SK-N-MC (cell line): ENCODE results near the gene PCYT2.

ENCODE experiments used
- DNase-seq: peaks from one replicate; pipeline ENCODE4 v3.0.0-alpha.2; 2011; ENCODE audit warnings: low read depth, low spot score
- H3K27ac ChIP-seq: fragments of 200-600 bp; sonication (generic); 2 replicates; pipeline ENCODE4 v1.5.1; 2016; ENCODE audit warnings: mixed run types
- H3K36me3 ChIP-seq: fragments of 200-600 bp; sonication (generic); 2 replicates; pipeline ENCODE4 v1.6.1; 2017; ENCODE audit warnings: antibody characterized with exemption, low read length, mixed read lengths; ENCODE audit not compliant: insufficient read depth
- H3K4me3 ChIP-seq: fragments of 200-600 bp; sonication (generic); 2 replicates; pipeline ENCODE4 v1.5.1; 2016
- H3K9ac ChIP-seq: fragments of 200-600 bp; sonication (generic); 2 replicates; pipeline ENCODE4 v1.8.0; 2017; ENCODE audit warnings: mixed run types, mixed read lengths; ENCODE audit not compliant: insufficient read length
- H3K9me3 ChIP-seq: fragments of 200-600 bp; sonication (generic); 2 replicates; pipeline ENCODE4 v1.6.1; 2017; ENCODE audit warnings: low read depth, mild to moderate bottlenecking, antibody characterized with exemption, low read length, moderate library complexity, mixed read lengths
- EZH2 ChIP-seq: fragments of 200-600 bp; sonication (generic); IDR thresholded peaks from one replicate; pipeline ENCODE4 v1.6.1; 2017; ENCODE audit warnings: antibody characterized with exemption
- FOXP2 ChIP-seq: optimal IDR thresholded peaks from 2 replicates; pipeline ENCODE3; 2011; ENCODE audit warnings: mild to moderate bottlenecking, moderate library complexity; ENCODE audit not compliant: insufficient read depth; ENCODE audit errors: extremely low read length, control extremely low read depth
- POLR2AphosphoS5 ChIP-seq: IDR thresholded peaks from 2 replicates; pipeline ENCODE4 v1.6.1; 2012; ENCODE audit warnings: mild to moderate bottlenecking, low read depth, low read length, borderline replicate concordance

The PCYT2 gene

DNA sequence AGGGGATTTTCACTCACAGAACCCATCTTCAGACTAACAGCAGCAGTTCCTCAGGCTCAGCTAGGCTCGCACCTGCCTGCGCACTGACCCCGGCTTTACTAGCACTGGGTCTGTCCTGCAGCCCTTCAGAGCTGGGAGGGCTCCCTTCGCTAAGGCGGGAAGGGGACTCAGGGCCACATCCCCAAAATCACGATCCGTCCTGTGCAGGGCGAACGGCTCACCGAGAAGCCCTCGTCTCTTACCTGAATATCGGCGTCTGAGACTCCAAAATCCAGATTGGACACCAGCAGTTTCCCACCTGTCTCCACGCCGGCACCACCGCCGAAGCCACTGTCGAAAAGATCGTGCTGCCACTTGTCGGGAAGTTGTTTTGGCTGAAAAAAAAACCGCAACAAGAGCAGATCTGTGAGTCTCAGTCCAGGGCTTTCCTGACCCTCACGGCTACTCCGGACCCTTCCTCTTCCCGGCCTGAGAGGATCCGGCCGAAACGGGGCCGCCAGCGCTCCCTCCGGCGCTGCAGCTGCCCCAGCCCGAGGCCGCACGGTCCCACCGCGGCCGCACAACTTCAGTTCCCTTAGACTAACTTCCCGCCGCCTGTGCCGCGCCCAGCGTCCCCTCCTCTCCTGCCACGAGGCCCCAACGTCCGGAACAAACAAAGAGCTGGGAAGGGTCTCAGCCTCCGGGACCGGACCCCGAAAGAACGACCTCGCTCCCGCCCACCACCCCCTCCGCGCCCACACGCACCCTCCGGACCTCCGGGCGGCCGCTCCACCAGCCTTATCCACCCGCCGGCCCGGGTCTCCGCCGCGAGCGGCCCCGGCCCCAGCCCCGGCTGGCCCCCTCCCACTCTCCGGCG, 20.5 kb downstream of the PCYT2 start:
- Histone ChIP-seq H3K27ac (peak overlapping the region; percentile 85), H3K36me3 (peaks cover 58% of the 10 kb centered on the region), H3K9me3 (no peaks in the 10 kb centered on the region), H3K9ac (peak overlapping the region; percentile 93), H3K4me3 (peak overlapping the region; percentile 80)
- no peak for DNase-seq
- TF ChIP-seq EZH2 (no peak), FOXP2 (no peak), POLR2AphosphoS5 (no peak)

DNA sequence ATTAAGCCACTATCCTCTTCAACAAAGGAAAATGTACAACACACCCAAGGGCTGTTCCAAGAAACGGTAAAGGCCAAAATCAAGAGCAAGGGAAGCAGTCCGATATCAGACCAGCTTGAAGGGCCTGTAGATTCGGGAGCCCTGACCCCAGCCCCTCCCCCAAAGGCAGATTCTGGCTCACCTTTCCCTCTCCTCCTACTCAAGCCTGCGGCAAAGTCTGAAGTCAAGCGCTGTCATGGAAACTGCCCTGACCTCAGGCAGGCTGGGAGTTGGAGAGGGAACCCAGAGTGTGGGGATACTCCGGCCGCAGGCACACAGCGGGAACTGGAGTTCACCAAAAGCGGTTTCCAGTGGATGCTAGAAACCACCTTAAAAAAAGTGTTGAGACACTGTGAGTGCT, 21.6 kb downstream of the PCYT2 start:
- H3K27ac ChIP-seq = peak overlapping the region; percentile 85; the same call in 1 of the 2 replicates
- H3K9ac ChIP-seq = peak overlapping the region; percentile 93
- DNase-seq = no peak
- TF ChIP-seq EZH2 (no peak), POLR2AphosphoS5 (no peak), FOXP2 (no peak)
- peak overlapping the region; percentile 80 for H3K4me3 ChIP-seq
- no peaks in the 10 kb centered on the region for H3K9me3 ChIP-seq
- peaks cover 63% of the 10 kb centered on the region for H3K36me3 ChIP-seq

- H3K9ac ChIP-seq = no peak overlapping the region
- no peak for DNase-seq
- H3K4me3 ChIP-seq = no peak overlapping the region
- H3K27ac ChIP-seq = no peak overlapping the region
- H3K9me3 ChIP-seq = no peaks in the 10 kb centered on the region
- TF ChIP-seq POLR2AphosphoS5 = no peak
- no peak for TF ChIP-seq EZH2
- TF ChIP-seq FOXP2 = no peak
- H3K36me3 ChIP-seq = peaks cover 65% of the 10 kb centered on the region
These were observed 22.1 kb downstream of the PCYT2 start for GRCh38 chr17:81888988-81889595.

DNA sequence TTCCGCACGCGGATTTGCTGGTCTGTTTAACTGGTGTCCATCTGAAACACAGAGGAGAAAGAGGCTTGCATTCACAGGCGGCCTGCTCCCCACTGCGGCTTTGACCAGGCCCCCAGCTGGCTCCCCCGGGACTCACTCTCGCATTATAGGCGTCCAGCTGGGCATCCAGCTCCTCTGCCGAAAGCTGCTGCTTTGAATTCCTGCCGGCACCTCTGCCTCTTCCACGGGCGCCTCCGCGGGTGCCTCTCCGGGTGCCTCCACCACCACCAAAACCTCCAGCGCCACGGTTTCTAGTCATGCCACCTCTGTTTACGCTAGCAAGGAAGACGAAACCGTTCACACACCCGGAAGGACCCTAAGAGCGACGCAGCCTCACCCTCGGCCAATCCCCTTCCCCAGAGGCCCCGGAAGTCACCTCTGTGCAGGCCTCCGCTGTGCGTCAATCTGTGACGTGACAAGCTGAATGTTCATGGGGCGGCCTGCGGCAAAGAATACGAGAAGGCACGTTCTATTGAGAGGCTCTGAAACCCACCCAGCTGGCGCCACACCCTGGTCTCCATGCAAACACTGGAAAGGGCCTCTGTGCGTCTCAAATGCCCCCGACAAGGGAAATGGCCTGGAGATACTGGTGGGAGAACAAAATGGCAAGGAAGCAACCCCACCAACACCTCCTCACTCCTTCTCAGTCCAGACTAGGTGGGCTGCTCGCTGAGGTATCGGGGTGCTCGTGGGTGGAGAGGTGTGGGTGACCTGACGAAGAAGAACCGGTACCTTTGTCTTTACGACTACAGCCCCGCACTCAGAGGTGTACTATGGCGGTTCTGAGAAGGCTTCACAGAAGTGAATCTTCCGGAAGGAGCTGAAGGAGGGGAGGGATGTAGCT, 22.9 kb downstream of the PCYT2 start:
- TF ChIP-seq POLR2AphosphoS5 (no peak), EZH2 (no peak), FOXP2 (no peak)
- H3K4me3 ChIP-seq = no peak overlapping the region
- no peak overlapping the region for H3K27ac ChIP-seq
- no peaks in the 10 kb centered on the region for H3K9me3 ChIP-seq
- H3K36me3 ChIP-seq = peaks cover 70% of the 10 kb centered on the region
- no peak overlapping the region for H3K9ac ChIP-seq
- no peak for DNase-seq

GRCh38 chr17:81885869-81886548, 25.2 kb downstream of the PCYT2 start:
- H3K9ac ChIP-seq = no peak overlapping the region
- H3K9me3 ChIP-seq = no peaks in the 10 kb centered on the region
- no peak overlapping the region for H3K27ac ChIP-seq
- TF ChIP-seq POLR2AphosphoS5 (no peak; the same call in 1 of the 2 replicates), FOXP2 (no peak), EZH2 (no peak)
- H3K36me3 ChIP-seq = peaks cover 89% of the 10 kb centered on the region
- no peak overlapping the region for H3K4me3 ChIP-seq
- DNase-seq = no peak

DNA sequence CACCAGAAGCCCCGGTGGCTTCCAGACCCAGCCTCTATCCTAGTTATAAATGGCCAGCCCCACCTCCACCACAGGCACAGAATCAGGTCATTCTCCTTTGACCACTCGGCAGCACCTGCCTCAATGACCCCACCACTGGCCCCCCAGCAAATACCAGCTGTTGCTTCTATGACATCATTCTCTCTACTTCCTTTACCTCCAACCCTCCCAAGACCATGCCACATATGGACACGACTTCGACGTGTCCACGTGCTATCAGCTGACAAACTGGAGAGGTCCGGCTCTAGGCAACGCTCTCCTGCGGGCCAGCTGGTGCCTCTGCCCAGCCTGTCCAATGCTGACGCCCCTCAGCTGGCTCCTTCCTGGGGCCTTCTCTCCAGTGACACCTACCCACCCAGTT, 25.7 kb downstream of the PCYT2 start:
- H3K9ac ChIP-seq = no peak overlapping the region
- H3K27ac ChIP-seq = no peak overlapping the region
- H3K36me3 ChIP-seq = peaks cover 92% of the 10 kb centered on the region
- no peaks in the 10 kb centered on the region for H3K9me3 ChIP-seq
- H3K4me3 ChIP-seq = no peak overlapping the region
- no peak for TF ChIP-seq POLR2AphosphoS5
- no peak for TF ChIP-seq FOXP2
- no peak for TF ChIP-seq EZH2
- DNase-seq = no peak

GRCh38 chr17:81884968-81885367, 26.2 kb downstream of the PCYT2 start:
- Histone ChIP-seq H3K27ac (no peak overlapping the region), H3K4me3 (no peak overlapping the region), H3K9me3 (no peaks in the 10 kb centered on the region), H3K36me3 (peaks cover 92% of the 10 kb centered on the region), H3K9ac (no peak overlapping the region)
- TF ChIP-seq FOXP2 = no peak
- TF ChIP-seq POLR2AphosphoS5 = no peak
- TF ChIP-seq EZH2 = no peak
- DNase-seq = no peak
